ENCODE measurements around the gene RUNX3.

DNA sequence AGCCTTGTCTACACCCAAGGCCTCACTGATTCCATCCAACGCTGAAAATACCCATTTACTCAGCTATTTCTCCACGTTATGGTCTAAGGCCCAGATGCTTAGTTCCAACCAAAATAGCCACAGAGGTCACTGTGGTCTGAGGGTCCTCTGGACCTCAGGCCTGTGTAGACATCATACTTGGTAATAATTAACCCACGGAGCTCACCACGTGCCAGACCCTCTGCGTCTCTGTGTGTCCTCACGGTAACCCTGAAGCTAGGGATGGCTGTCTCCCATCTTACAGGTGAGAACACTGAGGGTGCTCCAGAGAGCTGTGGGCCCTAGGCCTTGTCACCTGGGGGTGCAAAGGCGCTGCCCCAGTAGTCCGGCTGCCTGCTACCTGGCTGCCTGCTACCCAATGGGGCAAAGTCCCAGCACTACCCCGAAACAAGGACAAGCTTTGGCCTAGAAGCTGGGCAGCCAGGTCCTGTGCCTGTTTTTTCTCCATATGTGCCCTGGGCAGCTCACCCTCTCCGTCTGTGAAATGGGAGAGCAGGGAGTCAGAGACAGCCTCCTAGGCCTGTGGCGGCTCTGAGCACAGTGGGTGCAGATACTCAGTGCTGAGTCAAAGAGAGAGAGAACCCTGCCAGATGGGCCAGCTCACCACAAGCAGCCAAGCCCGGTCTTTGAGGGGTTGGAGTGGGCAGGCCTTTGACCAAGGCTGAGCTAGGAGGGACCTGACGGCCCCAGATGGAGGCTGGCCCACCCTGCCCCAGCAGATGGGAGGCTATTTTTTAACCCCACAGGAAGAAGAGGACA is 17.0 kb upstream of the RUNX3 start:
- TF ChIP-seq EZH2 (IDR thresholded peaks at IDR 0.05; ENCODE audit: borderline replicate concordance, low read depth, low read length, poor library complexity, severe bottlenecking) = no peak
- TF ChIP-seq, protein P1, sequence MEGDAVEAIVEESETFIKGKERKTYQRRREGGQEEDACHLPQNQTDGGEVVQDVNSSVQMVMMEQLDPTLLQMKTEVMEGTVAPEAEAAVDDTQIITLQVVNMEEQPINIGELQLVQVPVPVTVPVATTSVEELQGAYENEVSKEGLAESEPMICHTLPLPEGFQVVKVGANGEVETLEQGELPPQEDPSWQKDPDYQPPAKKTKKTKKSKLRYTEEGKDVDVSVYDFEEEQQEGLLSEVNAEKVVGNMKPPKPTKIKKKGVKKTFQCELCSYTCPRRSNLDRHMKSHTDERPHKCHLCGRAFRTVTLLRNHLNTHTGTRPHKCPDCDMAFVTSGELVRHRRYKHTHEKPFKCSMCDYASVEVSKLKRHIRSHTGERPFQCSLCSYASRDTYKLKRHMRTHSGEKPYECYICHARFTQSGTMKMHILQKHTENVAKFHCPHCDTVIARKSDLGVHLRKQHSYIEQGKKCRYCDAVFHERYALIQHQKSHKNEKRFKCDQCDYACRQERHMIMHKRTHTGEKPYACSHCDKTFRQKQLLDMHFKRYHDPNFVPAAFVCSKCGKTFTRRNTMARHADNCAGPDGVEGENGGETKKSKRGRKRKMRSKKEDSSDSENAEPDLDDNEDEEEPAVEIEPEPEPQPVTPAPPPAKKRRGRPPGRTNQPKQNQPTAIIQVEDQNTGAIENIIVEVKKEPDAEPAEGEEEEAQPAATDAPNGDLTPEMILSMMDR (conservative IDR thresholded peaks at IDR 0.05; ENCODE audit: low read depth, low read length) = no peak
